Measurements from ENCODE around the gene RPA3.
"Not testable (repeated sequence)": the region's sequence is repeated elsewhere in the genome, so short reads cannot be mapped to it uniquely, and the experiment has no call there.

Gene RPA3

DNA sequence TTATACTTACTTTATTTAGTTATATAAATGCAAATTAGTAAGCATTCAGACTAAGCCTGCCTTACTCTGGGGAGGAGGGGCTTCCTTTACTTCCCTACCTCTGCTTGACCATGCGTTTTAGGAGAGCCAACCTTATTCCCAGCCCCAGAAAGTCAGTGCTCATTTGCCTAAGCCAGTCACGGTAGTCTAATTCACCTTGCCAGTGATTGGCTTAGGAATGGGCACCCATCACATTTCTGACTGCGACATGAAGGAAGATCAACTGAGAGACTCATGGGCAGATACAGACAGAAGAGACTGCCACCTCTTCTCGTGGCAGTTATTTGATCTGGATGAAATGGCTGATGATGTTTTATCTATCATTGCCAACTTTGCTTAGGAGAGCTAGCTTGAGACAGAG, 29.5 kb downstream of the RPA3 start:
- no peak for DNase-seq

GRCh38 chr7:7688310-7688709, 30.1 kb downstream of the RPA3 start:
- no peak for DNase-seq

- no peak for DNase-seq
These were observed 30.6 kb downstream of the RPA3 start for GRCh38 chr7:7687800-7688199.

- no peak for DNase-seq
These were observed 31.4 kb downstream of the RPA3 start for GRCh38 chr7:7686811-7687508.

- DNase-seq, result no peak
These were observed 35.5 kb downstream of the RPA3 start for GRCh38 chr7:7682861-7683260.

- DNase-seq, result no peak
These were observed 36.5 kb downstream of the RPA3 start for GRCh38 chr7:7681936-7682329.

DNA sequence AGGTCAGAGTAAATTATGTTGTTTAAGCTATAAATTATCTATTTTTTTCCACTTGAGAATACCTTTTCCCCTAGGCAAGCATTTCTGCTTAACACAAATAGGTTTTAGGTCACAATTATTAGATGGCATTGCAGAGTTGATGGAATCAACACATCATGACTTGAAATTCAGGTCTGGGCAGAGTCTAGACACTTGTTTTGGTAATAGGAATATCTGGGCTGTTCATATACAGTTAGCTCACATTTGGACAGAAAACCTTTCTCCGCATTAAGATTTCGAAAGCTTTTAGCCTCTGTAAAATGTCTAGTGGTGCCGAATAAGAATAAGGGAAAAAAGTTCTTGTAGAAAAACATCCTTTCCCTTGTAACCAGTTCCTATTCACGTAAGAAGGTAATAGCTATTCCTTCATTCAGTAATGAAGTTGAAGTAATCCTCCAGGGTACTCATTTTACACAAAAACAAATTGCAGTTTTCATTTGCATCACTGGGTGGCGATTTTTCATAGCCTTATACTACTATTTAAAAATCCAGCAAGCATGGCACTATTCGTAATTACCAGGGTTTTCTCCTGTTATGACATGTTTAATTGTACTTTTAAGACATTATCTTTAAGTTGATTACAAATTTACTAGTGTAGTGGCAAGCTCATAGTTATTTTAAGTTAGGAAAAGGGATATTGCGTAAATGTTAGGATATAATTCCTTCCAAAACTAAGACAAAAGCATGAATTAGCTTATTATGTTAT, 37.0 kb downstream of the RPA3 start:
- DNase-seq, result peak; percentile 45

DNA sequence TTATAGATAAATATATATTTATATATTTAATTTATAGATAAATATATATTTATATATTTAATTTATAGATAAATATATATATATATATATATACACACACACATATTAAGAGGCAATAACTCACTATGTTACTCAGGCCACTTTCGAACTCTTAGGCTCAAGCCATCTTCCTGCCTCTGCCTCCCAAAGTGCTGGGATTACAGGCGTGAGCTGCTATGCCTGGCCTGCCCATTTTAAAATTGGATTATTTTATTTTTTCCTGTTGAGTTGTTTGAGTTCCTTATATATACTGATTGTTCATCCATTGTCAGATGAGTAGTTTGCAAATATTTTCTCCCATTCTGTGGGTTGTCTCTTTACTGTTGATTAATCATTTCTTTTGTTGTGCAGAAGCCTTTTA, 38.8 kb downstream of the RPA3 start:
- DNase-seq, result not testable (repeated sequence)

DNA sequence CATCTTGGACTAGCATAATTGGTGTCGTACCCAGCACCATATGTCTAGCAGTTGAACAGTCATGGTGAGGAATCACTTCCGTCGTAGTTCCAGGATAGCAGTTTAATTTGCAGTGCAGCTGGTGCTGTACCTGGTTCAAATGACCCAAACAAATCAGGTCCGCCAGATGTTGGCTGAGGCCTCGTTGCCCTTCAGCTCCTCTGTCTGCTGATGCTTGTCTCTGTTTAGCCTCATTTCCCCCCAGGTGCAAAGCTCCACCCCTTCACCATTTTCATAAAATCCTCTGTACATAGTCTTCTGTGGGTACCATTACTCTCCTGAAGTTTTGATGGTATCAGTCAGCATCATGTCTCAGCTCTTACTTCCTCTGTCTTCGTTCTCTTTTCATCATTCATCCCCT, 42.7 kb downstream of the RPA3 start:
- DNase-seq, result no peak

GRCh38 chr7:7673240-7673550, 45.2 kb downstream of the RPA3 start:
- DNase-seq, result no peak

GRCh38 chr7:7672545-7673239, 45.7 kb downstream of the RPA3 start:
- DNase-seq, result no peak

DNA sequence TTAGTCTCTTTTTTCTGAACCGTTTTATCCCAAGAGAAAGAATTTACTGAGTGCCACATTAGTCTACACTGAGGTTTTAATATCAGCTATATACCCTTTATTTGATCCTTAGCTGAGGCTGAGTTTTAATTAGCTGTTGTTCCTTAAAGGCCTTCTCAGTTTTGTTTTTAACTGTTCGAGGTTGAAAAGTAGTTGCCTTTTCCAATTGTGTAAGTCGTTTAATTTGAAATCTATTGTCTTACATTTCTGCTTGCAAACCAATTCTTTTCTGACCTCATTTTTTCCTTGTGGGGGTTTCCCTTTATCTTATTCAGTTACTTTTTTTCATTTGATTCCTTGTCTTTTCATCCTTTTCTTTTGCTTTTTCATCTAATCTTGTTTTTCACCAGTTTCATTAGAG, 47.0 kb downstream of the RPA3 start:
- no peak for DNase-seq

GRCh38 chr7:7670490-7670889, 47.9 kb downstream of the RPA3 start:
- no peak for DNase-seq

DNA sequence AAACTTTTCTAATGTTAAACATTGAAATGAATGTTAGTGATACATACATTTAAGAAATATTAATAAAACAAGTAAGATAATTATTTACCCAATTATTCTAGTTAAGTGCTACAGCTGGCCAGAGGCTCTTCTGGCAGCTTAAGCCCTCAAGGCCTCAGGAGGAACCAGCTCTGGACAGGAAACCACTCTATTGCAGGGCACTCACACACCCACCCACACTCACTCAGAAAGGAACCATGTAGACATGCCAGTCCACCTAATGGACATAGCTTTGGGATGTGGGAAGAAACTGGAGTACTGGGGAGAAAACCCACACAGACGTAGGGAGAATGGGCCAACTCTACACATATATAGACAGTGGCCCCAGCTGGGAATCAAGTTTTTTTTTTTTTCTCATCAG, 49.7 kb downstream of the RPA3 start:
- DNase-seq, result no peak

DNA sequence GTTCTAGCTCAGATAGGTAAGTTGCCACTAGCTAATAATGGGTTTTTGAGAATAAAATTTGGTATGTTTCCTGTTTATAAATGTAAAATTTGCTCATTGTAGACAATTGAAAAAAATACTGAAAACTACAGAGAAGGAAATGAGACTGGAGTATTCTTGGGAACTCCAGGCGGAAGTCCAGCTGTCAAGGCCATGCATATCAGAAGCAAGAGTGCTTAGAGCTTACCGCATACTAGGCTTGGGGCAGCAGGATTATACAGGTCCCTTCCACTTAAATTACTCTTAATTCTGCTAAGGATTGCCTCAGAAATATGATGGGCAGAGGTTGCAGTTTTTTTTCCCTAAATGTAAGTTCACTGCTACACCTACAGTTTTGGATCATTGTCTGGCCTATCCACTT, 51.2 kb downstream of the RPA3 start:
- no peak for DNase-seq

- no peak for DNase-seq
These were observed 53.4 kb downstream of the RPA3 start for GRCh38 chr7:7665031-7665430.

GRCh38 chr7:7664291-7664690, 54.1 kb downstream of the RPA3 start:
- no peak for DNase-seq

GRCh38 chr7:7662527-7662926, 55.9 kb downstream of the RPA3 start:
- DNase-seq, result no peak

DNA sequence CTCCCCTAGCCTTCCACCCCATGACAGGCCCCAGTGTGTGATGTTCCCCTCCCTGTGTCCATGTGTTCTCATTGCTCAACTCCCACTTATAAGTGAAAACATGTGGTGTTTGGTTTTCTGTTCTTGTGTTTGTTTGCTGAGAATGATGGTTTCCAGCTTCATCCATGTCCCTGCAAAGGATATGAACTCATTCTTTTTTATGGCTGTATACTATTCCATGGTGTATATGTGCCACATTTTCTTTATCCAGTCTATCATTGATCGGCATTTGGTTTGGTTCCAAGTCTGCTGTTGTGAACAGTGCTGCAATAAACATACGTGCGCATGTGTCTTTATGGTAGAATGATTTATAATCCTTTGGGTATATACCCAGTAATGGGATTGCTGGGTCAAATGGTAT, 61.9 kb downstream of the RPA3 start:
- not testable (repeated sequence) for DNase-seq

GRCh38 chr7:7654964-7655715, 63.3 kb downstream of the RPA3 start:
- no peak for DNase-seq

- DNase-seq, result no peak
These were observed 64.7 kb downstream of the RPA3 start for GRCh38 chr7:7653593-7654187.

DNA sequence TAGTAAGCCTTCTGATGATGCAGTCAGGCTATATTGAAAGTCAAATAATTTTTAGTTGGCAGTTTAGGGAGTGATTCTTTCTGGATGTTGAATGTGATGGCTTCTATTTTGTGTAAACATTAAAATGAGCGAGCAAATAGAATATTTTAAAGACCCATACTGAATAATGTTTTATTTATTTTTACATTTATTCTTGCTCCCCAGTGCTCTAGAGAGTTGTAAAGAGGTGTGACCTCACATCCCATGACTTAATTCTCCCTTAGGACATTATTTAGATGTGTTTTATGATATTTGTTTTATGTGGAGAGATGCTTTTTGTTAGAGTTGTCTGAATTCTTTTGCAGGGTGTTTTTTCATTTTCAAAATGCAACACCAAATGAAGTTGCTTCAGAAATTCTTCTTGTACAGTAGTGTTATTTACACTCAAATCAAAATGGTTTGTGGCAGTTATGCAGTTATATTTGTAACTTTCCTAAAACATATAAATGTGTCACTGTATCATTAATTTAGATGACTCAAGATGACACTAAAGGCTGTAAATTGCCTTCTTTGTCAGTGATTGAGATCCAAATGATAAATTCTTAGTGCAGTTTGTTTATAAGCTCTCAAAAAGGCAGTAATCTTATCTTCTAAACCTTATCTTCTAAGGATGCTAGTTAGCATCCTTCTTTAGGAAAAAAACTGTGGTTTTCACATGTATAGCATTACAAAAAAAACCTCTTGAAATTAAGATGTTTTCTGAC, 65.4 kb downstream of the RPA3 start:
- DNase-seq, result no peak

Measured in NCI-H226 (cell line).